Posterior vena cava (tissue), 2 donors: ENCODE results near the gene MXRA8. TPM values are rescaled to one million over a fixed set of nuclear protein-coding genes. Genes with fewer than 3 reads are reported as not detected.

Experiments
- DNase-seq: peaks from one replicate; pipeline ENCODE4 v3.0.0-alpha.2; 2020; ENCODE audit warnings: low spot score
- intact Hi-C, 2 donors: fragments of 100-400 bp; cut with DNase I; formaldehyde crosslinking; loops; one replicate each; pipeline versions ENCODE4 v1.14.1 to v1.14.2; 2022 to 2023
- total RNA-seq, 2 donors: library from RNA; stranded (reverse); fragmentation: NEBNext Ultra II Directional; extraction: Animal tissue kit (Norgen Biotek cat#: 25700); gene quantifications; one replicate each; pipeline ENCODE4 v1.2.1, GENCODE V29; 2021
- donor health status: DM: yes; HTN: yes; CAD: no.
- donor health status: DM: yes; HTN: yes; CAD: no.

Gene MXRA8
- total RNA-seq, 2 donors from 2014 or later: 104 to 174 TPM

DNA sequence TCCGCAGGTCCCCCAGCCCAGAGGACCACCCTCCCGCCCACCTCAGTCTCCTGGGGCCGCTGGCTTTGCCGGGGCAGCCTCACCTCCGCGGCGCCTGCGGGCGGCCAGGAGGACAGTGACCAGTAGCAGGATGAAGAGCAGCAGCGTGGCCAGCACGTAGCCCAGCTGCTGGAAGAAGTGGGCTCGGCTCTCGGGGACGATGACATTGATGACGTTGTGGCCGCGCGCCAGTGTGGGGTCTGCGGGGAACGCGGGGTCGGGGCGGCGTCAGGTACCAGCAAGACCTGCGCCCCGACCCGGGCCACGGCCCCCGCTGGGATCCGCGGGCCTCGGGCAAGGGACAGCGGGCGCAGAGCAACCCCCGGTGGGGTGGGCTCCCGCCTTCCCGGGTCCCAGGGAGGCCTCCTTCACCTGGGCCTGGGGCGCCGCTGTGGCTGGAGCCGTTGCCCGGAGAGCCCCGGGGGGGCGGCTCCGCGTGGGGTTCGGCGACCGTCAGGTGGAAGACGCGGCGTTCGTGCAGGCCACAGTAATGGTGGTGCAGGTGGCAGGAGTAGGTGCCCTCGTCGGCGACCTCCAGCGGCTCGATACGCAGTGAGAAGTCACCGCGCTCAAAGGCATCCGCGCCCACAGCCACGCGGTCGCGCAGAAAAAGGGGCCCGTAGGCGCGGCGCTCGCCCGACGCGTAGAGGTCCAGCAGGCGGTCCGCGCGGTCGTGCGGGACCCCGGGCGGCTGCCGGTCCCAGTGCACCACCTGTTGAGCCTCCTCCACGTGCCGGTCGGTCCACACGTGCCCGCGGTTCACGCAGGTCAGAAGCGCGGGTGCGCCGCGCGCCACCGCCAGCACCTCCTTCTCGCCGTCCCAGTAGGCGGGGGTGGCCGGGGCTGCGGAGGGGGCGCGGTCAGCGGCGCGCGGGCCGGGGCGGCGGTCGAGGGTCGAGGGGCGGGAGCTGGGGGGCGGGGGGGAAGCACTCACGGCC is 3.8 kb downstream of the MXRA8 start:
- DNase-seq: no peak
- intact Hi-C loops: no loop called here

DNA sequence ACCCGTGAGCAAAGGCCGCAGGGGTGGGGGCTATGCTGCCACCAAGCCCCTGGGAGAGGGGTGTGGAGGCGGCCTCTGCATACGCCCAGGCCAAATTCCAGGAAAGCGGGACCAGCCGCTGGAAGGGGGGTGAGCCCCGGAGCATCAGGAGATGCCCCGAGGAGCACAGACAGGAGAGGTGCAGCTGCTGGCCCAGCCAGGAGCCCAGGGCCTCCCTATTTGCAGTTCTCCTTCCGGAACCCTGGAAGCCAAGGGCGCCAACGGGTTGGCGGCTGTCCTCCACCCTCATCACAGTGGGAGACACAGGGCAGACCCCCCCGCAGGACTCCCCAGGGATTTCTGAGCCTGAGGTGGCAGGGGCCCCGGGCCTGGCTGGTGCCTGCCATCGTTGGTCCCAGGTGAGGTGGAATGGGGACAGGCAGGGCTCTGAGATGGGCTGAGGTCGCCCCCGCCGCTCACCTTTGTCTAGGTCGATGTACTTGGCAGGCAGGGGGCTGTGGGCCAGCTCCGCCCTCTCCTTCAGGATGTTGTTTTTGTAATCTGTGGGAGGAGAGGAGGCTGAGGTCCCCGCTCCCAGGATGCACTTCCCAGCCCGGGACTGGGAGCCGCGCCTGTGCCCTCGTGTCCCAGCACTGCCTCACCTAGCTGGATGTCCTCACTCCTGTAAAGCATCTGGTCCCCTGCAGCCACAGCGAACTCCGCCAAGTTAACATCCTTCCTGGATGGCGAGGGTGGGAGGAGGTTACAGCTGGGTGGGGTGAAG is 4.8 kb downstream of the MXRA8 start:
- intact Hi-C loops: no loop called here

DNA sequence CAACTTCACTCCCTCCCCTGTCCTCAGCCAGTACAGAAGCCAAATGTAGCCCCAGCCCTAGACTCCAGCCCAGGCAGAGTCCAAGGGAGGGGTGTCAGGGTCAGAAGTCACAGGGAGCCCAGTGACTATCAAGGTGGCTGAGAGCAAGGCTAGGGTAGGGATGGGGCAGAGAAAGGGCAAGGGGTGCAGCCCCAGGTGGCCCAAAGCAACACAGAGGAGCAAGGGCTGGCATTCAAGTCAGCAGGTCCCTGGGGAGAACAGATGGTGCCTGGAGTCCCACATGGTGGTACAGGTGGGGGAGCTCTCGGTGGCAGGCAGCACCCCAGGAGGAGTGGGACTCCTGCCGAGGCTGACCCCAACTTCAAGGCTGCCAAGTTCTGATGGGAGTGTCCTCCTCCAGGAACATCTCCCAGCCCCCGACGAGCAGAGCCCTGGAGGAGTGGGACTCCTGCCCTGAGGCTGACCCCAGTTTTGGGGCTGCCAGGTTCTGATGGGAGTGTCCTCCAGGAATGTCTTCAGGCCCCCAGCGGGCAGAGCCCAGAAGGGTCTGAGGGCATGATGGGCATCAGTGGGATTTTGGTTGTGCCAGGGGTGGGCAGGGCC is 5.5 kb downstream of the MXRA8 start:
- intact Hi-C loops: no loop called here
- no peak for DNase-seq

More for the DNA sequence above, 4.8 kb downstream of the MXRA8 start:
- no peak for DNase-seq

DNA sequence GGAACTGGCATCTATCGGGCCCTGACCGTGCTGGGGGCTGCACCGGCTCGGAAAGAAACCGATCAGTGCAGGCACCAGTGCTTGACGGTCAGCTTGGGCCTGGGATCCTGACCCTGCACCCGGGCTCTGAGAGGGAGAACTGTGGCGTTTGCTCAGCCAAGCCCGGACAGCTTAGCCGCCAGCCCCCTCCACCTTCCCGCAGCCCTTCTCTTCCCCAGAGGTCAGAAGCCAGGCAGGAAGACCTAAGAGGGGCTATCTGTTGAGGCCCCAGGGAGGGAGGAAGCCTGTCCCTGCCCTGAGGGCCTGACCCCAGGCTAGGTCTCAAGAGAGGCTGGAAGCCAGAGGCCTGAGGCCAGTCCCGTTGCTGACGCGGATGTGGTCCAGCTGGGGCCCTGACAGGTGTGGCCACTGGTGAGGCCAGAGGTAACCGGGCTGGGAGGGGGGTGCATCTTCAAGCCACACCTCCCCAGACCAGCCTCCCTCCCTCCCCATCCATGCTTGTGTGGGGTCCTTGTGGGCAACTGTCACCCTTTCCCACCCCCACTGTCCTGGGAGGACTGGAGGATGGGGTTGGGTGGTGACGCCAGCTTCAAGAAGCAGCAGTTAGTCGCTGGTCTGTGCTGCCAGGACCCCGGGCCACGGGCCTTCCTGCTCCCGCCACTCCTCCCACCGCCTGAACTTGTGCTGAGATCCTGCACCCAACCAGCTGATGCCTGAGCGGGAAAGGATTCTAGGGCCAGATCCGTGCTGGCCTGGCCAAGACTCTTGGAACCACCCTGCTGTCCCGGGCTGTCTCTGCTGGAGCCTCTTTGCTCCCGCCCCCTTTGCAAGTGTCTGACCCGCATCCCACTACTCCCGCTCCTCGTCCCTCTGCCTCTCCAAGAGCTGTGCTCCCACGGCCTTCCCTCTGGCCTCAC is 6.6 kb downstream of the MXRA8 start:
- intact Hi-C loops: no loop called here
- no peak for DNase-seq

DNA sequence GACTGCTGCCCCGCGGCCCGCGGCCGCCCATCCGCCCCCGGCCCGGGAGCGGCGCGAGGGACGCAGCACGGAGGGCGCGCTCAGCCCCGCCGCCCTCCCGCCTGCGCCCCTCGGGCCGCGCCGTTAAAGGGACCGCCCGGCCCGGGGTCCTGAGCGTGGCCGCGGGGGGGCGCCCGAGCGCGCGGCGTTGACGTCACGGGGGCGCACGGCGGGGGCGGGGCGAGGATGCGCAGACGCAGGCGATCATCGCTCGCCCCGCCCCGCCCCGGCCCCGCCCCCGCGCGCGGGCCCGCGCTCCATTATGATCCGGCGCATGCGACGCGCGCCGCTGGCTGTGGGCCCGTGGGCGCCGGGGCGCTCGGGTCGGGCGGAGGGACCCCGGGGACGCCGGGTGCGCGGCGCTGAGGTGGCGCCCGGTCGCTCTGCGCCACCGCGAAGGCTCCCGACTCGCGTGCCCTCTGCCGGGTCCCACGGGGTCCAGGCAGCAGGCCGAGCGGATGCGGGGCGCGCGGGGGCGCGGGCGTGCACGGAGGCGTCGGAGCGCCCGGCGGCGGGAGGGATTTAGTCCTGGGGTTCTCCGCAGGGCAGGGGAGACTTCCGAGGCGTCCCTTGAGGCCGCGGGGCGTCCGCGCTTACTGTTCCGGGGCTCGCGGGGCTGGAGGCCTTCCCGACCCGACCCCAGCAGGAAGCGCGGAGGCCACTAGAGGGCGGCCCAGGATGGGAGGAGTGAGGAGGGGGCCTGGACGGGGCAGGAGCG is 8.9 kb downstream of the MXRA8 start, which contains the start of gene DVL1:
DVL1 (minus strand) TSS at position 163 of the 757 bp plus-strand sequence. CDS start 353 bp downstream, outside the sequence.
- no peak for DNase-seq
- intact Hi-C loops: loop anchor here in 1 of 2 donors (5.0 kb wide), 1 partner anchor 37 kb away; no protein-coding TSS in a partner anchor

DNA sequence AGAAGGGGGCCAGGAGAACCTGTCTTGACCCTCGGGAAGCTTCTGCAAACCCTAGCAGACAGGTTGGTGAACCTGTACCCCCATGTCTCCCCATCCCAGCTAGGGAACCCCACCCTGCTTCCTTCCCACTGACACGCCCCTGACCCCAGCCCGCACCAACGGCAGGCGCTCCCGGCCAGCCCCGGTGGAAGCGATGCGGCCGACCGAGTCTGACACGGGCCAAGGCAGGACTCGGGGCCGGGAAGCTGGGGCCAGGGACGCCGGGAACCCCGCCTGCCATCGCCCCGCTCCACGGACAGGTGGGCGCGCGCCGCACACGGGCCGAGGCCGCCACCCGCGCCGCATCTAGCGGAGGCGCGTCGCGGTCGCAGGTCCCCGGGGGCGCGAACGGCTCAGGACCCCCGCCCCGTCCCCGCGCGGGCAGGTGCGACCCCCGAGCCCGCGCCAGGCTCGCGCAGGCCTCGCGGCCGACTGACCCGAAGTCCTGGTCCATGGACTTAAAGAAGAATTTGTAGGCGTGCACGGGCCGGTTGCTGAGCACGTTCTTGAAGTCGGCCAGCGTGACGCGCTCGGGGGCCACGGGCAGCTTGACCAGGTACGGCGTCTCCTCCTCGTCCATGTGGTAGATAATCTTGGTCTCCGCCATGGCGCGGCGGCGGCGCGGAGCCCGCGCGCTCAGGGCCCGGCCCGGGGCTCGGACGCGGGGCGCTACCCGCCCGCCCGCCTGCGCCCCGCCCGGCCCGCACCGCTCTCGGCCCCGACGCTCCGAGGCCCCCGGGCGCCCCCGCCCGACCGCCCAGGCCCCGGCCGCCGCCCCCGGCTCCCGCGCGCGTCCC is 9.7 kb downstream of the MXRA8 start:
- intact Hi-C loops: loop anchor here in 1 of 2 donors (5.0 kb wide), 1 partner anchor 36 kb away; no protein-coding TSS in a partner anchor
- no peak for DNase-seq

DNA sequence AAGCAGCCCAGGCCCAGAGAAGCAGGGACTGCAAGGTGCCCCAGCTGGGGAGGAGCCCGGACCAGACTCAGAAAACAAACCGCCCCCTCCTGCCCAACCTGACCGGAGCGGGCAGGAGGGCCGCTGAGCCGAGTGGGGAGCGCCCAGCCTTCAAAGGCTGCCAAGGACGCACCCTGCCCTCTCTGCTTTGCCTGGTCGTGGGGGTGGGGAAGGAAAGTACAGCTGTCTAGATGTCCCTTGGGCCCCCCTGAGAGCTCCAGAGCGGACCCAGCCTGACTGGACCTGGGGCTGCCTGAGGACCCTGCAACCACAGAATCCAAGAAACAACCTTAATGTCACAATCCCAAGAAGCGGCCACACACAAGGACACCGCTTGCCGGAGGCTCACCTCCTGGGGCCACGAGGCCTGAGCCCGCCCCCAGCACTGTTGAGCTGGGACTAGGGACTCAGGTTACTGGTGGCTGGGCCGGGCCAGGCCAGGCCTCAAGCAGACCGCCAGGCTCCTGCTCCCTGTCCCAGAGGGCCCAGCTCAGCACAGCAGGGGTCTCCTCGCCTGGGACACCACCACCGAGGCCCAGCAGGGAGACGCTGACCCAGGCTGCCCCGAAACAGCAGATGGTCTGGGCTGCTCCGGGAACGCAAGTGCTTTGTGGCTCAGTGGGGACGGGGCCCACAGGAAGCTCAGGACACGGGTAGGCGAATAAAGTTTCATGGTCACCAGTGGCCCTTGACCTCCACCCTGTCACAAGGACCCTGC is 10.5 kb downstream of the MXRA8 start:
- DNase-seq: no peak
- intact Hi-C loops: loop anchor here in 1 of 2 donors (5.0 kb wide), 1 partner anchor 36 kb away; no protein-coding TSS in a partner anchor

DNA sequence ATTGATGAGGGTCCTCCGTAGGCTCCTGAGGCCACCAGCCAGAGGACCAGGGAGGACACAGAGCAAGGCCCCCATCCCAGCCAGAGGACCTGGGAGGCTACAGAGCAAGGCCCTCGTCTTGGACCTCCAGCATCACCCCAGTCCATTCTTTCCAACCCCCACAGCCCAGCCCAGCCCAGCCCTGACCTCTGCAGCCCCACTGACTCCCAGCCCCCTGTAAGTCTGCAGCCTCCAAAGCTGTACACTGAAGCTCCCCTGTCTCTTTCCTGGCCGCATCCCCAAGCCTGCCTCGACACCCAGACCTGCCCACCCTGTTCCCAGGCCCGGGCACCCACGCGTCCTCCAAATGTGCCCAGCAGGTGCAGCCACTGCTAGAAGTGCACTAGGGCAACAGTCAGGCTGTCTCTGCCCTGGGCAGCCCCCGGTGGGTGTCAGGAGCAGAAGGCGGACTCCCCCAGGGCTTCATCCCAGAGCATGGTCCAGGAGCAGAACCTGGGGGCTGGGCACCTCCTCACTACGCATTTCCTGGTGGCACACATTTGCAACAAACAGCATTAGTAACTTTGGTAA is 11.2 kb downstream of the MXRA8 start:
- intact Hi-C loops: loop anchor here in 1 of 2 donors (5.0 kb wide), 1 partner anchor 35 kb away; no protein-coding TSS in a partner anchor
- DNase-seq: no peak

DNA sequence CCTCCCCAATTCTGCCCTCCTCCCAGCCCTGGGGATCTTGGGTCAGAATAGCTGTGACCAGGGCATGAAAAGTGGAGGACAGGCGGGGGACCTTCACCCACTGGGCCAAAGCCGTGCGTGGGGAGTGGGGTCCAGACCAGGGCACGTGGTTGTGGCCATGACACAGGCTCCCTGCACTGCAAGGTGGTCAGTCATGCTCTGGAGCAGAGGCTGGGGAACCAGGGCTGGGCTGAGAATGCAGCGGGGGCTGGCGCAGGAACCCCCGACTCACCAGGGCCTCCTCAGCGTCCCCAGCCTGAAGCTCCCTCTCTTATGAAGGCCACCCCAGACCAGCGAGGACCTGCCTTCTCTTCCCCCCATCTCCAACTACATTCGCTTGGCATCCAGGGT is 11.9 kb downstream of the MXRA8 start:
- no peak for DNase-seq
- intact Hi-C loops: loop anchor here in 1 of 2 donors (5.0 kb wide), 1 partner anchor 34 kb away; no protein-coding TSS in a partner anchor

DNA sequence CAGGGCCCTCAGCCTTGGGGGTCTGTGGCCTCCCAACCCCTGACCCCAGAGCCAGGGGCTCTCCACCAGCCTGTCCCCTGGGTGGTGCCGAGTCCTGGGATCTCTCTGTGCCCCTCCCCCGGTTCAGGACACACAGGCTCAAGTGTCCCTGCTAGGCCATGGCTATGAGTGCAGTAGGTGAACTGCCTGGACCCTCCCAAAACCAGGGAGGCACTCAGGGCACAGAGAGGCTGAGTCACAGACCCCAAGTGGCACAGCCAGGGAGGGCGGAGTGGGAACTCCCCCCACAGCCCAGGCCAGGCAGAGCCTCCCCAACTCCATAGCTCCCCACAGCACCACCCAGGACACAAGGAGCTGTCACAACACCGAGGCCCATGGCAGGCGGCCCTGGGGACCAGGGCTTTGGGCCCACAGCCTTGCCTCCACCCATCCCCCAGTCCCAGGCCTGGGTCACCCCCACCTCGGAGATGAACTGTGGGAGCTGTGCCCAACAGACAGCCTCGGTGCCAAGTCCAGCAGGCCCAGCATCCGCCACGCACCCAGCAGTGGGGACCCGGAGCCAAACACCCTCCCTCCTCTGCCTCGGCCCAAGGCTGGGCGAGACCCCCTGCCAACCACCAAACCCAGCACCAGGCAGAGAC is 12.4 kb downstream of the MXRA8 start:
- no peak for DNase-seq
- intact Hi-C loops: loop anchor here in 1 of 2 donors (5.0 kb wide), 1 partner anchor 34 kb away; no protein-coding TSS in a partner anchor

DNA sequence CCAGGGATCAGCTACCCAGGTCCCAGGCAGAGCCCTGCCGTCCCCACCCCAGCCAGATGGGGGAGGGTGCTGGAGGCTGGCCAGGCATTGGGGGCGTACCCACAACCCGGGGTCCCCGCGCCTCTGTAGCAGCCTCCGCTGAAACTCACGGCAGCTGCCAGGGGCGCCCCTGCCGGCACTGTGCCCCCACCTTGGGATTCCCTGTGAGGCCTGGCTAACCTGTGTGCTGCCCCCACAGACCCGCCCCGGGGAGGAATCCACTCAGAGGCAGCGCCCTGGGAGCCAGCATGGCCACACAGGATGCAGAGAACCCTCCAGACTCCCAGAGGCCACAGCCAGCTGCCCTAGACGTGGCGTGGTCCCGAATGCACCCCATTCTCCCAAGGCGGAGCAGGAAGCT is 13.0 kb downstream of the MXRA8 start:
- intact Hi-C loops: loop anchor here in 1 of 2 donors (5.0 kb wide), 1 partner anchor 33 kb away; no protein-coding TSS in a partner anchor
- no peak for DNase-seq

DNA sequence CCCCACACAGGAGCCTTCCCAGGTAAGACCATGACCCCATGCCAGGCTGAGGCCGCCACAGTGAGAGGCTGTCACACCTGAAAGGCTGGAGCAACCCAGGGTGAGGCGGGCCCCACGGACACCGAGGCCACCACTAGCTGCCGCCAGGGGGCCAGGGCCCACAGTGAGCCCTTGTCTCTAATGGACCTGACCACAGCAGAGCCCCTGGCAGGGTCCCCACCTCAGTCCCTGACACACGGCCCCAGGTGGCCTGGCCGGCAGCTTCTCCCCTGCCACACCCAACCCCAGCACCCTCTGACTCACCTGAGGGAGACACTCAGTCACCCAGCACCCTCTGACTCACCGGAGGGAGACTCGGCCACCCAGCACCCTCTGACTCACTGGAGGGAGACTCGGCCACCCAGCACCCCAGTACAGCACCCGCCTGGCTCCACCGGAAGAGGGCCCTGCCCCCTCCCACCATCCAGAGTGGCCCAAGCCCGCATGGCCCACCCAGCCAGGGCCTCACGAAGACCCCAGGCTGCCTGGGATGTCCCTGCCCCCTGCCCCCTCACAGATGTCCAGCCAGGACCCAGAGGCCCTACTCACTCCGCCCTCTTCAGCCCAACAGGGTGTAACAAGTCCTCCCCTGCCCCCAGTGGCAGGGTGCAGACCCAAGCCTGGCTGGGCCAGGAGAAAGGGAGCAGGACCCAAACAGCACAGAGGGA is 13.5 kb downstream of the MXRA8 start:
- intact Hi-C loops: loop anchor here in 1 of 2 donors (5.0 kb wide), 1 partner anchor 33 kb away; no protein-coding TSS in a partner anchor
- no peak for DNase-seq

DNA sequence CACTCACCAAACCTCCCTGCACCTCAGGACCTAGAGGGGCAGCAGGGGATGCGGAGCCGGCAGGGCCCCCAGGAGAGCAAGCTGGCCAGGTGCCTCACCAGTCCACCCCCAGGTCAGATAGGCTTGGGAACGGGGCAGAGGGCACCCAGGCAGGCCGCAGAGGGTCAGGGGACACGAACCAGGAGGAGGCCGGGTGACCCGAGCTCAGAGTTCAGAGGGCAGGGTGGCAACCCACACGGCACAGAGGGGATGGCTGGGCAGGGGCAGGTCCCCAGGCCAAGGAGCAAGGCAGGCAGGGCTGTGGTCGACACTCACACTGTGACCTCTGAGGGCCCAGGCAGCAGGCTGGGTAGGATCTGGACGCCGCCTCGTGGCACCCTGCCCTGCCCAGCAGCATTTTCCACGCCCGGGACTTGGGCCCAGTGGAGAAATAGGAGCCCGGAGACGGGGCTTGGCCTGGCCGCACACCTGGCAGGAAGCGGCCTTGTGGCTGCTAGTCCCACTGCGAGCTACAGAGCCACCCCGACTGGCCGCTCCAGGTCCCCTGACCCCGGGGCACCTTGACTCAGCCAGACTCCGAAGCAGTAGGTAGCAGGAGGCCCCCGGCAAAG is 14.4 kb downstream of the MXRA8 start:
- intact Hi-C loops: no loop called here
- DNase-seq: no peak

DNA sequence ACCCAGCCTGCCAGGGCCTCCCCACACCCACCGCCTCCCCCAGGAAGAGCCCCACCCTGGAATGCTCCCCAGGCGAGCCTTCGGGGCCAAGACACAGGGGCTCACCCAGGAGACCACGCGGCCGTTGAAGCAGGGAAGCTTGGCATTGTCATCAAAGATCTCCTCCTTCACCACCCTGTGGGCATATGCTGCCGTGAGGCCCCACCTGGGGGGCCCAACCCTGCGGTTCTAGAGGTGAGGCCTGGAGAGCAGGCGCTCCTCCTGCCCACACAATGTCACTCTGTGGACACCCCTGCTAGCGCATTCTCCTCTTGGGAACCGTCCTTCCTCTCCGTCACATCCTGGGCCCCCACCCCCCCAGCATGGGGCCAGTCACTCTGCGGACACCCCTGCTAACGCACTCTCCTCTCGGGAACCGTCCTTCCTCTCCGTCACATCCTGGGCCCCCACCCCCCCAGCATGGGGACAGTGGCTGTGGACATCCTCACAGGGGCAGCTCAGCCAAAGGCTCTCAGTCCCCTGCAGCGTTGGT is 15.7 kb downstream of the MXRA8 start:
- DNase-seq: no peak
- intact Hi-C loops: no loop called here
